ENCODE measurements around the gene S100G. TPM values are rescaled to one million over a fixed set of nuclear protein-coding genes. Genes with fewer than 3 reads are reported as not detected.

S100G gene
- polyA plus RNA-seq, 3 donors = not detected

- intact Hi-C loops (cut with micrococcal nuclease) = no loop called here
- H3K36me3 Mint-ChIP-seq = peaks cover 5% of the 10 kb centered on the region in 2 donors
- no CpG with 5 or more reads among the region's 1 CpG for WGBS (ENCODE audit: insufficient coverage)
- Histone ChIP-seq H3K9ac (ENCODE audit: insufficient read depth, low read length, poor library complexity, severe bottlenecking) (no peak overlapping the region), H3K4me3 (replicated peaks in 1 of 3; ENCODE audit: low read depth in 2 of 3, low read length in 3 of 3) (no peak overlapping the region), H3K4me2 (replicated peaks; ENCODE audit: extremely low read depth, low read length, poor library complexity, severe bottlenecking) (no peak overlapping the region), H3K79me2 (ENCODE audit: insufficient read depth, low read length) (no peaks in the 10 kb centered on the region), H3K4me1 (ENCODE audit: control insufficient read depth in 1 of 2, insufficient read depth in 2 of 2, low read length in 2 of 2) (no peaks in the 10 kb centered on the region), H3K27ac (ENCODE audit: low read depth in 1 of 2, low read length in 2 of 2) (no peak overlapping the region), H4K20me1 (ENCODE audit: insufficient read depth, low read length) (no peaks in the 10 kb centered on the region), H3K36me3 (replicated peaks in 1 of 2; ENCODE audit: control insufficient read depth in 1 of 2, insufficient read depth in 2 of 2, low read length in 2 of 2) (no peaks in the 10 kb centered on the region), H2AFZ (ENCODE audit: insufficient read depth, low read depth, low read length, poor library complexity, severe bottlenecking) (no peak overlapping the region), H3K27me3 (ENCODE audit: control insufficient read depth in 2 of 2, insufficient read depth in 2 of 2, low read length in 2 of 2) (peaks cover 0 to 7% of the 10 kb centered on the region in 2 donors), H3K9me3 (replicated peaks in 1 of 2; ENCODE audit: control insufficient read depth in 1 of 2, insufficient read depth in 1 of 2, low read length in 2 of 2) (no peaks in the 10 kb centered on the region)
- H3K9me3 Mint-ChIP-seq = no peaks in the 10 kb centered on the region
- no peak for DNase-seq
- no peak overlapping the region for H3K27ac Mint-ChIP-seq
- H3K4me1 Mint-ChIP-seq = no peaks in the 10 kb centered on the region
- no peak overlapping the region for H3K4me3 Mint-ChIP-seq
- no peak for TF ChIP-seq CTCF (IDR thresholded peaks at IDR 0.05)
- peaks cover 0 to 26% (median 0%) of the 10 kb centered on the region in 3 donors for H3K27me3 Mint-ChIP-seq (ENCODE audit: low read depth in 3 of 3)
Measured at GRCh38 chrX:16659321-16659720, 9.4 kb downstream of the S100G start.

GRCh38 chrX:16661495-16661894 is 11.5 kb downstream of the S100G start:
- TF ChIP-seq CTCF (IDR thresholded peaks at IDR 0.05) = no peak
- Histone ChIP-seq H2AFZ (ENCODE audit: insufficient read depth, low read depth, low read length, poor library complexity, severe bottlenecking) (no peak overlapping the region), H4K20me1 (ENCODE audit: insufficient read depth, low read length) (no peaks in the 10 kb centered on the region), H3K9me3 (replicated peaks in 1 of 2; ENCODE audit: control insufficient read depth in 1 of 2, insufficient read depth in 1 of 2, low read length in 2 of 2) (no peaks in the 10 kb centered on the region), H3K9ac (ENCODE audit: insufficient read depth, low read length, poor library complexity, severe bottlenecking) (no peak overlapping the region), H3K4me3 (replicated peaks in 1 of 3; ENCODE audit: low read depth in 2 of 3, low read length in 3 of 3) (no peak overlapping the region), H3K27ac (ENCODE audit: low read depth in 1 of 2, low read length in 2 of 2) (no peak overlapping the region), H3K79me2 (ENCODE audit: insufficient read depth, low read length) (no peaks in the 10 kb centered on the region), H3K4me1 (ENCODE audit: control insufficient read depth in 1 of 2, insufficient read depth in 2 of 2, low read length in 2 of 2) (no peaks in the 10 kb centered on the region), H3K4me2 (replicated peaks; ENCODE audit: extremely low read depth, low read length, poor library complexity, severe bottlenecking) (no peak overlapping the region), H3K27me3 (ENCODE audit: control insufficient read depth in 2 of 2, insufficient read depth in 2 of 2, low read length in 2 of 2) (peaks cover 0 to 7% of the 10 kb centered on the region in 2 donors), H3K36me3 (replicated peaks in 1 of 2; ENCODE audit: control insufficient read depth in 1 of 2, insufficient read depth in 2 of 2, low read length in 2 of 2) (peaks cover 0 to 3% of the 10 kb centered on the region in 2 donors)
- H3K4me3 Mint-ChIP-seq = no peak overlapping the region
- H3K27ac Mint-ChIP-seq = no peak overlapping the region
- H3K4me1 Mint-ChIP-seq = no peaks in the 10 kb centered on the region
- intact Hi-C loops (cut with micrococcal nuclease) = no loop called here
- no peak for DNase-seq
- peaks cover 0 to 23% (median 0%) of the 10 kb centered on the region in 3 donors for H3K27me3 Mint-ChIP-seq (ENCODE audit: low read depth in 3 of 3)
- H3K9me3 Mint-ChIP-seq = peaks cover 0 to 3% (median 0%) of the 10 kb centered on the region in 7 donors
- WGBS (ENCODE audit: insufficient coverage) = no CpG with 5 or more reads among the region's 2 CpGs
- H3K36me3 Mint-ChIP-seq = peaks cover 10 to 20% of the 10 kb centered on the region in 2 donors
